Type B pancreatic cell (in vitro differentiated cells): Measurements from ENCODE around the gene TOLLIP. TPM values are rescaled to one million over a fixed set of nuclear protein-coding genes. Genes with fewer than 3 reads are reported as not detected.

Experiments used
- microRNA-seq: library from miRNA; unstranded; fragments of <30 nt; microRNA quantifications from one replicate; pipeline ENCODE4, GENCODE V29; 2020
- total RNA-seq: library from RNA; stranded (reverse); gene quantifications from 2 replicates; pipeline ENCODE4 v1.2.1, GENCODE V29; 2021; ENCODE audit warnings: low replicate concordance

The TOLLIP gene
- total RNA-seq, 1 donor from 2014 or later = 49.2 TPM

Small RNA genes within 50 kb of the gene (microRNA-seq; reads per million reads assigned to microRNA genes)
- gene MIR6744 = not detected

Other genes with a start within 250 kb of the TOLLIP start
- 1.5 and 2.7 TPM in 2 replicates for gene MUC2, start 234.8 kb downstream of the TOLLIP start, total RNA-seq
- gene MUC5AC, start 151.7 kb downstream of the TOLLIP start, total RNA-seq = 0.10 and 1.4 TPM in 2 replicates
- gene MUC5B, start 86.6 kb downstream of the TOLLIP start, total RNA-seq = 0.48 and 2.0 TPM in 2 replicates
- 8.6 and 13.8 TPM in 2 replicates for gene BRSK2, start 80.3 kb upstream of the TOLLIP start, total RNA-seq
- 39.6 and 46.8 TPM in 2 replicates for gene MOB2, start 177.1 kb upstream of the TOLLIP start, total RNA-seq